ENCODE results near the gene CSNK1G1. TPM values are rescaled to one million over a fixed set of nuclear protein-coding genes. Genes with fewer than 3 reads are reported as not detected.

Gene CSNK1G1
- total RNA-seq, 1 donor from 2014 or later = 19.8 TPM

DNA sequence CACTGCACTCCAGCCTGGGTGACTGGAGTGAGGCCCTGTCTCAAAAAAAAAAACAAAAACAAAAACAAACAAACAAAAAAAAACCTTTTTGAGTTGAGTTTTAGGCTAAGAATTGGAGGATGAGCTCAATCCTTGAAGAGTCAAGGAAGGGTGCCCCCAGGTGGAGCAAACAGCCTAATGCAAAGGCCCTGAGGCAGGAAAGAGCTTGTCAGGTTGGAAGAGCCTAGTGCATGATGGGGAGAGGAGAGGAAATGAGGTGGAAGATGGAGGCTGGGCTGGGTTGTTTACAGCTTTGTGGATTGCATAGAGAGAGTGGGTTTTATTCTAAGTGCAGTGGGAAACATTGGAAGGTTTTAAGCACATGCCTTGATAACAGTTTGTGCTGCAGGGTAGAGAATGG, 206.5 kb downstream of the CSNK1G1 start:
- no peak overlapping the region for H3K27ac ChIP-seq
- H3K4me3 ChIP-seq = no peak overlapping the region
- peaks cover 11% of the 10 kb centered on the region for H3K36me3 ChIP-seq
- H3K9me3 ChIP-seq = no peaks in the 10 kb centered on the region
- TF ChIP-seq, protein P1, sequence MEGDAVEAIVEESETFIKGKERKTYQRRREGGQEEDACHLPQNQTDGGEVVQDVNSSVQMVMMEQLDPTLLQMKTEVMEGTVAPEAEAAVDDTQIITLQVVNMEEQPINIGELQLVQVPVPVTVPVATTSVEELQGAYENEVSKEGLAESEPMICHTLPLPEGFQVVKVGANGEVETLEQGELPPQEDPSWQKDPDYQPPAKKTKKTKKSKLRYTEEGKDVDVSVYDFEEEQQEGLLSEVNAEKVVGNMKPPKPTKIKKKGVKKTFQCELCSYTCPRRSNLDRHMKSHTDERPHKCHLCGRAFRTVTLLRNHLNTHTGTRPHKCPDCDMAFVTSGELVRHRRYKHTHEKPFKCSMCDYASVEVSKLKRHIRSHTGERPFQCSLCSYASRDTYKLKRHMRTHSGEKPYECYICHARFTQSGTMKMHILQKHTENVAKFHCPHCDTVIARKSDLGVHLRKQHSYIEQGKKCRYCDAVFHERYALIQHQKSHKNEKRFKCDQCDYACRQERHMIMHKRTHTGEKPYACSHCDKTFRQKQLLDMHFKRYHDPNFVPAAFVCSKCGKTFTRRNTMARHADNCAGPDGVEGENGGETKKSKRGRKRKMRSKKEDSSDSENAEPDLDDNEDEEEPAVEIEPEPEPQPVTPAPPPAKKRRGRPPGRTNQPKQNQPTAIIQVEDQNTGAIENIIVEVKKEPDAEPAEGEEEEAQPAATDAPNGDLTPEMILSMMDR (IDR thresholded peaks at IDR 0.05) = peak; percentile 14
- ATAC-seq (no peak), DNase-seq (no peak)
- peaks cover 13% of the 10 kb centered on the region for H3K4me1 ChIP-seq
- H3K27me3 ChIP-seq = peaks cover 18% of the 10 kb centered on the region
- intact Hi-C loops (cut with DNase I) = no loop called here

DNA sequence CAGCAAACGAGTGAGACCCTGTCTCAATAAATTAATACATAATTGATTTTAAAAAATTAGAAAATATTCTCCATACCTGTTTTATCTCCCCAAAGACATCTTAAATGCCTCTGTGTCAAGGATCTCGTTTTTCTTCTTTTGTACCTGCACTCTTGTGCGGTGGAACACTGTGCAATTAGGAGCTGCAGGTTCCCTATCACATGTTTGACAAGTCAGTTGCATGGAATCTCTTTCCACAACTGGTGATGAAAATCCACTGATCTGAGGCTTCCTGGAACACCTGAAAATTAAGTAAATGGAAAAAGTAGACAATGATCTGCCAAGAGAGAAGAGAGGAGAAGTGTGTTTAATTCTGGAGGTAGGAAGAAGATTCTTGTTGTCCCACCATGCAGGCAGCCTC, 207.4 kb downstream of the CSNK1G1 start:
- Histone ChIP-seq H3K4me1 (peaks cover 13% of the 10 kb centered on the region), H3K4me3 (no peak overlapping the region), H3K9me3 (no peaks in the 10 kb centered on the region), H3K36me3 (peaks cover 11% of the 10 kb centered on the region), H3K27ac (no peak overlapping the region), H3K27me3 (peaks cover 18% of the 10 kb centered on the region)
- no peak for DNase-seq
- no peak for ATAC-seq
- intact Hi-C loops (cut with DNase I) = no loop called here
- TF ChIP-seq, protein P1 (IDR thresholded peaks at IDR 0.05) = no peak

GRCh38 chr15:64148168-64148567, 207.8 kb downstream of the CSNK1G1 start:
- Histone ChIP-seq H3K27me3 (peaks cover 18% of the 10 kb centered on the region), H3K4me3 (no peak overlapping the region), H3K27ac (no peak overlapping the region), H3K9me3 (no peaks in the 10 kb centered on the region), H3K36me3 (peaks cover 15% of the 10 kb centered on the region), H3K4me1 (peaks cover 13% of the 10 kb centered on the region)
- no peak for DNase-seq
- intact Hi-C loops (cut with DNase I) = no loop called here
- ATAC-seq = no peak
- TF ChIP-seq, protein P1 (IDR thresholded peaks at IDR 0.05) = no peak

GRCh38 chr15:64146885-64147681, 208.9 kb downstream of the CSNK1G1 start:
- TF ChIP-seq, protein P1 (IDR thresholded peaks at IDR 0.05) = no peak
- no peak for ATAC-seq
- peaks cover 9% of the 10 kb centered on the region for H3K27me3 ChIP-seq
- H3K4me3 ChIP-seq = no peak overlapping the region
- DNase-seq = no peak
- H3K27ac ChIP-seq = no peak overlapping the region
- no peaks in the 10 kb centered on the region for H3K9me3 ChIP-seq
- H3K36me3 ChIP-seq = peaks cover 24% of the 10 kb centered on the region
- peaks cover 4% of the 10 kb centered on the region for H3K4me1 ChIP-seq
- intact Hi-C loops (cut with DNase I) = no loop called here

DNA sequence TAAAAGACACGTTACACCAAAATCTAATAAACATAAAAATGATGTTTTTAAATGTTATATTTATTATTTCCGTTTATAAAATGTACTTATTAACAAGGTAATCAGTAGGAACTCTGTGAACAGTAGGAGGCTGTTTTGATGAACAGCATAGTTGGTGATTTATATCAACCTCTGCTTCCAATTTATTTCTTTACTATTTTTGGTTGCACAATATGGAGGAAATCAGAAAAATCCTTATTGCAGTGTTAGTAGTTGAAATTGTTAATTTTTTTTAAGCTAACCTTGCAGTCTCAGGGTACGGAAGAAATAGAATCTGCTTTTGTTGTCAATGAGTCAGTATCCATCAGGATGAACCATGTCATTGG, 209.5 kb downstream of the CSNK1G1 start:
- no peak for ATAC-seq
- intact Hi-C loops (cut with DNase I) = no loop called here

More for the DNA sequence above, 209.5 kb downstream of the CSNK1G1 start:
- Histone ChIP-seq H3K9me3 (no peaks in the 10 kb centered on the region), H3K4me3 (no peak overlapping the region), H3K27me3 (peaks cover 4% of the 10 kb centered on the region), H3K4me1 (no peaks in the 10 kb centered on the region), H3K36me3 (peaks cover 29% of the 10 kb centered on the region), H3K27ac (no peak overlapping the region)
- TF ChIP-seq, protein P1 (IDR thresholded peaks at IDR 0.05) = no peak
- no peak for DNase-seq

All from upper lobe of right lung (tissue), 1 donor.